K562 (cell line): ENCODE data around the gene TMEM156. TPM values are rescaled to one million over a fixed set of nuclear protein-coding genes. Genes with fewer than 3 reads are reported as not detected.

ENCODE experiments used
- FOXM1 ChIP-seq, 2 experiments: fragments of 450-650 bp in 1 of 2; sonication (generic) in 1 of 2; formaldehyde crosslinking in 1 of 2; IDR thresholded peaks; 2 replicates each; pipeline versions ENCODE4 v1.6.1 to v1.9.0; 2017 to 2022; ENCODE audit warnings: low read depth in 2 of 2, mild to moderate bottlenecking in 2 of 2, missing genetic modification reagents in 1 of 2, moderate library complexity in 1 of 2
- ILF3 ChIP-seq: fragments of 450-650 bp; IDR thresholded peaks from 2 replicates; pipeline ENCODE4 v1.6.1; 2018; ENCODE audit warnings: antibody characterized with exemption, mild to moderate bottlenecking, moderate library complexity, borderline replicate concordance
- KLF13 ChIP-seq: fragments of 450-650 bp; IDR thresholded peaks from 2 replicates; pipeline ENCODE4 v1.6.1; 2016; ENCODE audit warnings: missing genetic modification characterization, low read depth, mild to moderate bottlenecking, missing compliant biosample characterization, moderate library complexity, borderline replicate concordance
- LARP7 ChIP-seq: fragments of 450-650 bp; IDR thresholded peaks from 2 replicates; pipeline ENCODE4 v1.6.1; 2016
- MTA2 ChIP-seq: fragments of 450-650 bp; IDR thresholded peaks from 2 replicates; pipeline ENCODE4 v1.6.1; 2016; ENCODE audit warnings: low read depth
- NFRKB ChIP-seq: fragments of 450-650 bp; IDR thresholded peaks from 2 replicates; pipeline ENCODE4 v1.6.1; 2016; ENCODE audit warnings: low read depth
- NRF1 ChIP-seq, 2 experiments: fragments of 450-650 bp; IDR thresholded peaks in 1 of 2; conservative IDR thresholded peaks in 1 of 2; 2 replicates each; pipeline ENCODE4 v1.6.1; 2014; ENCODE audit warnings: mild to moderate bottlenecking in 2 of 2
- RBM17 ChIP-seq: fragments of 200-400 bp; formaldehyde crosslinking; IDR thresholded peaks from 2 replicates; pipeline ENCODE4 v1.6.1; 2017; ENCODE audit warnings: low read depth, mild to moderate bottlenecking, low read length, borderline replicate concordance
- RCOR1 ChIP-seq, 2 experiments: IDR thresholded peaks; 2 replicates each; pipeline ENCODE4 v1.6.1; 2012; ENCODE audit warnings: low read depth in 2 of 2, low read length in 2 of 2, borderline replicate concordance in 1 of 2, improper control_type of control experiment in 1 of 2
- SIN3B ChIP-seq: fragments of 450-650 bp; IDR thresholded peaks from 2 replicates; pipeline ENCODE4 v1.6.1; 2017; ENCODE audit warnings: low read depth, mild to moderate bottlenecking, moderate library complexity
- TAF1 ChIP-seq: IDR thresholded peaks from 2 replicates; pipeline ENCODE4 v1.6.1; 2011; ENCODE audit warnings: mild to moderate bottlenecking, low read length, moderate library complexity; ENCODE audit not compliant: insufficient read depth, control insufficient read depth, severe bottlenecking; ENCODE audit errors: extremely low read depth
- TEAD2 ChIP-seq: fragments of 450-650 bp; IDR thresholded peaks from 2 replicates; pipeline ENCODE4 v1.6.1; 2016; ENCODE audit warnings: missing genetic modification characterization, control low read depth, missing compliant biosample characterization
- YBX1 ChIP-seq: fragments of 450-650 bp; IDR thresholded peaks from 2 replicates; pipeline ENCODE4 v1.7.1; 2016; ENCODE audit warnings: mild to moderate bottlenecking
- ZFX ChIP-seq: sonication (generic); formaldehyde crosslinking; IDR thresholded peaks from 2 replicates; pipeline ENCODE4 v1.8.0; 2022; ENCODE audit warnings: mild to moderate bottlenecking, missing genetic modification reagents, moderate library complexity
- ZNF316 ChIP-seq: fragments of 450-650 bp; IDR thresholded peaks from 2 replicates; pipeline ENCODE4 v1.6.1; 2016
- ZNF717 ChIP-seq: fragments of 250-450 bp; sonication (Bioruptor Pico); IDR thresholded peaks from 2 replicates; pipeline ENCODE4 v1.5.0; 2021
- polyA plus RNA-seq, 8 experiments: library from polyadenylated mRNA; depleted of rRNA in 4 of 8; stranded (reverse) in 5 of 8; unstranded in 3 of 8; fragments of >200 nt; fragmentation: Nextera tagmentation in 2 of 8; fragmentation: Illumina TruSeq in 1 of 8; extraction: Ambion mirVana in 2 of 8; extraction: Trizol in 1 of 8; gene quantifications; 2 replicates each; pipeline versions ENCODE4 v1.2.1 to v1.2.3, GENCODE V29; 2011 to 2014; ENCODE audit warnings: inconsistent platforms in 1 of 8, missing spikeins in 1 of 8
- total RNA-seq, 7 experiments: library from RNA; depleted of rRNA in 6 of 7; stranded (reverse); fragments of >200 nt in 6 of 7; fragmentation: Illumina TruSeq in 2 of 7; extraction: Trizol in 2 of 7; gene quantifications; 2 replicates each; pipeline versions ENCODE4 v1.2.1 to v1.2.3, GENCODE V29; 2011 to 2021; ENCODE audit warnings: low replicate concordance in 1 of 7
- TF ChIP-seq, protein P1 (sequence below): fragments of 250-450 bp; sonication (Bioruptor Pico); IDR thresholded peaks from 2 replicates; pipeline ENCODE4 v1.8.0; 2022; ENCODE audit warnings: inconsistent platforms, mild to moderate bottlenecking, moderate library complexity, borderline replicate concordance
- TF ChIP-seq, protein P2 (sequence below): sonication (generic); formaldehyde crosslinking; IDR thresholded peaks from 2 replicates; pipeline ENCODE4 v1.8.1; 2023; ENCODE audit warnings: mild to moderate bottlenecking, missing genetic modification reagents
- TF ChIP-seq, protein P3 (sequence below): conservative IDR thresholded peaks from 2 replicates; pipeline ENCODE4 v1.6.1; 2011; ENCODE audit warnings: low read depth, mild to moderate bottlenecking, low read length; ENCODE audit not compliant: control insufficient read depth
- TF ChIP-seq, protein P4 (sequence below), 2 experiments: fragments of 200-800 bp in 1 of 2; sonication (Bioruptor generic) in 1 of 2; sonication (generic) in 1 of 2; formaldehyde crosslinking in 1 of 2; IDR thresholded peaks in 1 of 2; conservative IDR thresholded peaks in 1 of 2; 2 replicates each; pipeline versions ENCODE4 v1.5.0 to v1.6.1; 2016 to 2020; ENCODE audit warnings: missing compliant biosample characterization in 1 of 2, missing genetic modification characterization in 1 of 2, missing genetic modification reagents in 1 of 2
- TF ChIP-seq, protein P5 (sequence below): fragments of 250-450 bp; sonication (Bioruptor Pico); IDR thresholded peaks from 2 replicates; pipeline ENCODE4 v1.8.0; 2022; ENCODE audit warnings: moderate library complexity, mild to moderate bottlenecking, inconsistent platforms

Gene TMEM156
- total and polyA plus RNA-seq, 9 of the 15 experiments (the other 6 are each of a cell fraction or from before 2014, with no cell fraction given): 3.5 to 9.6 (median 6.4) TPM

DNA sequence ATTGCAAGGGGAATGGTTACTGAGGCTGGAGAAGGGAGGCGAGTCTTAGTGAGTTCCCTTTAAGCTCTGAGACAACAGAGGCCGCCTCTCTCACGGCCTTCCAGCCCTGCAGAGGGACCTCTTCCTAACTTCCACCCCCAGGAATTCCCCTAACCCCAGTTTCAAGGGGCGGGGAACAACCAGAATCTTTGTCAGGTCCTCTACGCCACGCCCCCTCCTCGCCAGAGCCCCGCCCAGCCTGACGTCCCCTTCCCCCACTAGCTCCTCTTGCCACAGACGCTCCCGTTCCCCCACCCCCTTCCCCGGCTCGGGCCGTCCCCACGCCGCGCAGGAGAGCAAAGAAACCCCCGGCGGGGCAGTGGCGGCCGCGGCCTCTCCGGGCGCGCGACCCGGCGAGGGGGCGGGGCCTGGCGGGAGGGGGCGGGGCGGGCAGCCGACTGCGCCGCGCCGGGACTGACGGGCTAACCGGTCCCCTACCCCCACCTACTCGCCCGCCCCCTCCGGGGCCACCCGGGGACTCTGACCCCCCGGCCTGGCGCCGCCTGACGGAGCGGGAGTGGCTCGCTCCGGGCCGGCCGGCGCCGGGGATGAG, 12.3 kb upstream of the TMEM156 start (continued):
- 0 out of 2 replicates have a peak, but pooled peaks have one; percentile 25 for TF ChIP-seq TEAD2 (tag)
- no peak for TF ChIP-seq KLF13 (tag)
- peak; percentile 35 for TF ChIP-seq TAF1
- TF ChIP-seq, protein P1, sequence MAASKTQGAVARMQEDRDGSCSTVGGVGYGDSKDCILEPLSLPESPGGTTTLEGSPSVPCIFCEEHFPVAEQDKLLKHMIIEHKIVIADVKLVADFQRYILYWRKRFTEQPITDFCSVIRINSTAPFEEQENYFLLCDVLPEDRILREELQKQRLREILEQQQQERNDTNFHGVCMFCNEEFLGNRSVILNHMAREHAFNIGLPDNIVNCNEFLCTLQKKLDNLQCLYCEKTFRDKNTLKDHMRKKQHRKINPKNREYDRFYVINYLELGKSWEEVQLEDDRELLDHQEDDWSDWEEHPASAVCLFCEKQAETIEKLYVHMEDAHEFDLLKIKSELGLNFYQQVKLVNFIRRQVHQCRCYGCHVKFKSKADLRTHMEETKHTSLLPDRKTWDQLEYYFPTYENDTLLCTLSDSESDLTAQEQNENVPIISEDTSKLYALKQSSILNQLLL: no peak
- no peak for TF ChIP-seq ZNF316
- no peak for TF ChIP-seq LARP7
- TF ChIP-seq, protein P2, sequence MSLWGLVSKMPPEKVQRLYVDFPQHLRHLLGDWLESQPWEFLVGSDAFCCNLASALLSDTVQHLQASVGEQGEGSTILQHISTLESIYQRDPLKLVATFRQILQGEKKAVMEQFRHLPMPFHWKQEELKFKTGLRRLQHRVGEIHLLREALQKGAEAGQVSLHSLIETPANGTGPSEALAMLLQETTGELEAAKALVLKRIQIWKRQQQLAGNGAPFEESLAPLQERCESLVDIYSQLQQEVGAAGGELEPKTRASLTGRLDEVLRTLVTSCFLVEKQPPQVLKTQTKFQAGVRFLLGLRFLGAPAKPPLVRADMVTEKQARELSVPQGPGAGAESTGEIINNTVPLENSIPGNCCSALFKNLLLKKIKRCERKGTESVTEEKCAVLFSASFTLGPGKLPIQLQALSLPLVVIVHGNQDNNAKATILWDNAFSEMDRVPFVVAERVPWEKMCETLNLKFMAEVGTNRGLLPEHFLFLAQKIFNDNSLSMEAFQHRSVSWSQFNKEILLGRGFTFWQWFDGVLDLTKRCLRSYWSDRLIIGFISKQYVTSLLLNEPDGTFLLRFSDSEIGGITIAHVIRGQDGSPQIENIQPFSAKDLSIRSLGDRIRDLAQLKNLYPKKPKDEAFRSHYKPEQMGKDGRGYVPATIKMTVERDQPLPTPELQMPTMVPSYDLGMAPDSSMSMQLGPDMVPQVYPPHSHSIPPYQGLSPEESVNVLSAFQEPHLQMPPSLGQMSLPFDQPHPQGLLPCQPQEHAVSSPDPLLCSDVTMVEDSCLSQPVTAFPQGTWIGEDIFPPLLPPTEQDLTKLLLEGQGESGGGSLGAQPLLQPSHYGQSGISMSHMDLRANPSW: no peak
- TF ChIP-seq ILF3: no peak
- no peak for TF ChIP-seq ZNF717 (CRISPR knock-in tag)
- 0 out of 2 replicates have a peak, but pooled peaks have one; percentile 4 for TF ChIP-seq MTA2
- TF ChIP-seq RBM17: no peak
- TF ChIP-seq, protein P3, sequence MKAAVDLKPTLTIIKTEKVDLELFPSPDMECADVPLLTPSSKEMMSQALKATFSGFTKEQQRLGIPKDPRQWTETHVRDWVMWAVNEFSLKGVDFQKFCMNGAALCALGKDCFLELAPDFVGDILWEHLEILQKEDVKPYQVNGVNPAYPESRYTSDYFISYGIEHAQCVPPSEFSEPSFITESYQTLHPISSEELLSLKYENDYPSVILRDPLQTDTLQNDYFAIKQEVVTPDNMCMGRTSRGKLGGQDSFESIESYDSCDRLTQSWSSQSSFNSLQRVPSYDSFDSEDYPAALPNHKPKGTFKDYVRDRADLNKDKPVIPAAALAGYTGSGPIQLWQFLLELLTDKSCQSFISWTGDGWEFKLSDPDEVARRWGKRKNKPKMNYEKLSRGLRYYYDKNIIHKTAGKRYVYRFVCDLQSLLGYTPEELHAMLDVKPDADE: no peak
- TF ChIP-seq, protein P4, sequence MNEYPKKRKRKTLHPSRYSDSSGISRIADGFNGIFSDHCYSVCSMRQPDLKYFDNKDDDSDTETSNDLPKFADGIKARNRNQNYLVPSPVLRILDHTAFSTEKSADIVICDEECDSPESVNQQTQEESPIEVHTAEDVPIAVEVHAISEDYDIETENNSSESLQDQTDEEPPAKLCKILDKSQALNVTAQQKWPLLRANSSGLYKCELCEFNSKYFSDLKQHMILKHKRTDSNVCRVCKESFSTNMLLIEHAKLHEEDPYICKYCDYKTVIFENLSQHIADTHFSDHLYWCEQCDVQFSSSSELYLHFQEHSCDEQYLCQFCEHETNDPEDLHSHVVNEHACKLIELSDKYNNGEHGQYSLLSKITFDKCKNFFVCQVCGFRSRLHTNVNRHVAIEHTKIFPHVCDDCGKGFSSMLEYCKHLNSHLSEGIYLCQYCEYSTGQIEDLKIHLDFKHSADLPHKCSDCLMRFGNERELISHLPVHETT (CRISPR knock-in tag; conservative IDR thresholded peaks at IDR 0.05 in 1 of 2, IDR thresholded peaks at IDR 0.05 in 1 of 2): peak in 1 of 2 experiments; percentile 98; a peak in 2 of 4 replicates
- no peak for TF ChIP-seq NFRKB
- no peak for TF ChIP-seq ZFX
- TF ChIP-seq, protein P5, sequence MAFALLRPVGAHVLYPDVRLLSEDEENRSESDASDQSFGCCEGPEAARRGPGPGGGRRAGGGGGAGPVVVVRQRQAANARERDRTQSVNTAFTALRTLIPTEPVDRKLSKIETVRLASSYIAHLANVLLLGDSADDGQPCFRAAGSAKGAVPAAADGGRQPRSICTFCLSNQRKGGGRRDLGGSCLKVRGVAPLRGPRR (CRISPR knock-in tag): no peak
- TF ChIP-seq SIN3B: no peak
- no peak for TF ChIP-seq FOXM1 (IDR thresholded peaks at IDR 0.05; ENCODE audit: low read depth)
- TF ChIP-seq FOXM1 (CRISPR knock-in tag; IDR thresholded peaks at IDR 0.05; ENCODE audit: low read depth): no peak
- TF ChIP-seq YBX1: no peak
- TF ChIP-seq NRF1 (conservative IDR thresholded peaks at IDR 0.05 in 1 of 2, IDR thresholded peaks at IDR 0.05 in 1 of 2): no peak
- TF ChIP-seq RCOR1 (IDR thresholded peaks at IDR 0.05; ENCODE audit: borderline replicate concordance in 1 of 2, low read depth in 2 of 2, low read length in 2 of 2): peak in 1 of 2 experiments; percentile 70; a peak in 2 of 4 replicates
